GM18498 (cell line): ENCODE results near the gene LPCAT2.
"Not testable (repeated sequence)": the region's sequence is repeated elsewhere in the genome, so short reads cannot be mapped to it uniquely, and the experiment has no call there.

Experiments
- ATAC-seq: cut with Tn5 transposase; IDR thresholded peaks from one replicate; pipeline ENCODE4 v1.9.1; 2021; ENCODE audit warnings: mild to moderate bottlenecking, moderate library complexity; ENCODE audit not compliant: unreplicated experiment

LPCAT2 gene

DNA sequence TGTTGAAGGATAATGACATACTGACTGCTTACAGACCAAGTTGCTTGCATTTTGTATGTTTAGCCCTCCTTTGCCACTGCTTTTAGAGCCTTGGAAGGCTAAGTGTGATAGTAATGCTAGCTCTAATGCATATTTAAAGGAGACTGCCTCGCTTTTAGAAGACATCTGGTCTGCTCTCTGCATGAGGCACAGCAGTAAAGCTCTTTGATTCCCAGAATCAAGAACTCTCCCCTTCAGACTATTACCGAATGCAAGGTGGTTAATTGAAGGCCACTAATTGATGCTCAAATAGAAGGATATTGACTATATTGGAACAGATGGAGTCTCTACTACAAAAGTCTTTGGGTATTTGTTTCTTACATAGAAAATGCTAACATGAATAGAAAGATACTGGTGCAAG is 76.8 kb downstream of the LPCAT2 start:
- ATAC-seq = no peak

DNA sequence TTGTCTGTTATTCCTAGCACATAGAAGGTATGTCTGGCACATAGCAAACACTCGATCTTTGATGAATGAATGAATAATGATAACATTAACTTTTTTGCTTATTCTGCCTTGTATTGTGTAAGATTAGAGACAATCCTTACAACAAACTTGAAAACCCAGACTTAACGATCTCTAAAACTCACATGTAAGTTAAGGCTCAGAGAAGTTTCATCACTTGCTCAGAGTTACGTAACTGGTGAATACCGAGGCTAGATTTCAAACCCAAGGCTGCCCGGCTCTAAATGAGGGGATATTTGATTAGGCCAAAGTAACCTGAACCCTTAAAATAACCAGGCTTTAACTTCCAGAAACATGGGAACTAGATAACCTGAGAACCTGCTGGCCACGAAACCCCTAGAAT is 79.9 kb downstream of the LPCAT2 start:
- ATAC-seq = no peak

DNA sequence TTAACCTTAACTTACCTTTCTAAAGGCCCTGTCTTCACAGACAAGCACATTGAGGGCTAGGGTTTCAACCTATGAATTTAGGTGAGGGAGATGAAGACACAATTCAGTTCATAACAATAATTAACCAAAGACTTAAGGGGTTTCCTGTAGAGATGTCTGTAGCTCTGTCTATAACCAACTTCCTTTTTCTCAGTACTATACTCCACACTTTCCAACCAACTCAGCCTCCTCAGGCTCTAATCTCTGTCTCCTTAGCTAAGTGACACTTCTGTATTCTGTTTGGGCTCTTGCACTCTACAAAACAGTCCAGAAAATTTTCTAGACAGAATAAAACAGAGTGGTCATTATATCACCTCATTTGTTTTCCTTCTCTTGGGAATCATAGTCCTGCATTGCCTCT is 83.4 kb downstream of the LPCAT2 start:
- ATAC-seq = no peak

DNA sequence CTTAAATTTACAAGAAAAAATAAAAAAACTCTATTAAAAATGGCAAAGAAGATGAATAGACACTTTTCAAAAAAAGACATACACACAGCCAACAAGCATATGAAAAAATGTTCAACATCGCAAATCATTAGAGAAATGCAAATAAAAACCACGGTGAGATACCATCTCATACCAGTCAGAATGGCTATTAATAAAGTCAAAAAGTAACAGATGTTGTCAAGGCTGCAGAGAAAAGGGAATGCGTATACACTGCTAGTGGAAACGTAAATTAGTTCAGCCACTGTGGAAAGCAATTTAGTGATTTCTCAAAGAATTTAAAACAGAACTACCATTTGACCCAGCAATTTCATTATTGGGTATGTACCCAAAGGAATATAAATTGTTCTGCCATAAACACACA is 89.1 kb downstream of the LPCAT2 start:
- no peak for ATAC-seq

DNA sequence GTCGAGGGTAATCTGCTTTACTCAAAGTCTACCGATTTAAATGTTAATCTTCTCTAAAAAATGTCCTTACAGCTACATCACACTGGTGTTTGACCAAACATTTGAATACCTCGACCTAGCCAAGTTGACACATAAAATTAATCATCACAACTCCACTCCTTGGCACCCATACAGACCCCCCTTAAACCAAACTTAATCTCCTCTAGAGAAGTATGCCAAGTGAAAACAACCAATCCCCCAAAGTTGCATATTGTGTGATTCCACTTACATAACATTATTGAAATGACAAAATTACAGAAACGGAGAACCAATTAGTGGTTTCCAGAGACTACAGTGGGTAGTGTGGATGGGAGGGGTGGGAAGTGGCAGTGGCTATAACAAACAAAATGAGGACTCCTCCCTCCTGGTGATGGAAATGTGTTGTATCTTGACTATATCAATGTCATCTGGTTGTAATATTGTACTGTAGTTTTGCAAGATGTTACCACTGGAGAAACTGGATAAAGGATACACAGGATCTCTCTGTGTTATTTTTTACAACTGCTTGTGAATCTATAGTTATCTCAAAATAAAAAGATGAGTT is 97.0 kb downstream of the LPCAT2 start:
- no peak for ATAC-seq

DNA sequence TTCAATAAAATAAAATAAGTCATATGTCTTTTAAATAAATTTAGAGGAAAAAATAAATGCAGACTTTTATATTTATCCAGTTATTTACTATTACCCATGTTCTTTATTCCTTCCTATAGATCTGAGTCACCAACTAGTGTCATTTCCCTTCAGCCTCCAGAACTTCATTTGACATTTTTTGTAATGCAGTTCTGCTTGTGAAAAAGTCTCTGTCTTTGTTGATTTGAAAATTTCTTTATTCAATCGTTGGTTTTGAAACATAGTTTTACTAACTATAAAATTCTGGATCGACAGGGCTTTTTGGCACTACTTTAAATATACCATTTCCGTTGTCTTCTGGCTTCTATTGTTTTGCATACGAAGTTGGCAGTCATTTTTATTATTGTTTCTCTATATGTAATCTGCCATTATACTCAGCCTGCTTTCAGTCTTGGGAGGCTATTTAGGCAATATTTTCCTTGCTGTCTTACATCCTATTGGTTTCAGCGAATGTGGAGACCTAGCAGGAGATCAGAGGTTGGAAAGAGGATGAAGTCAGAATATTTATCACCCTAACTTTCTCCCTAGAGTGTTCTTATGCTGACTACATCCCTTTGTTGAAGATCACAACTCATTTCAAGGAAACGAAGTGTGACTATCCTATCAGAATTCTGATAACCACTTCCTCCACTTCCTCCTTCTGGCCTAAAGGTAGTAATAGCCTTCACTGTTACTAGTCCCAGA is 104.9 kb downstream of the LPCAT2 start:
- no peak for ATAC-seq

DNA sequence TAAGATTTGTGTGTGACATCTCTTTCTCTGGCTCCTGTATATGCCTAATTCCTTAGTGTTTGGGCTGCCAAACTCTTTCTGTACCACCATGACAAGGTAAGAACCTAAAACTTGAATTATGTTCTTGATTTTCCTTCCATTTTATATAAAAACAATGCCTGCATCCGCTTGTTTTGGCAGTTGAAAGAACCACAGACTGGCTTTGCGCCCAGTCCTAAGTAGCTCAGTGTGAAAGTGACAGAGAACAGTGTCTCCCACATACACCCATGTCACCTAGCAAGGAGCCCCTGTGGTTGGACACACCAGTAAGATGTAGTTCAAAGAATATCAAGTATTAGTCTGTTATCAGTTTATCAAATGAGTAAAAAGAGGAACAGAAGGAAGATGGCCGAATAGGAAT is 106.2 kb downstream of the LPCAT2 start:
- no peak for ATAC-seq

DNA sequence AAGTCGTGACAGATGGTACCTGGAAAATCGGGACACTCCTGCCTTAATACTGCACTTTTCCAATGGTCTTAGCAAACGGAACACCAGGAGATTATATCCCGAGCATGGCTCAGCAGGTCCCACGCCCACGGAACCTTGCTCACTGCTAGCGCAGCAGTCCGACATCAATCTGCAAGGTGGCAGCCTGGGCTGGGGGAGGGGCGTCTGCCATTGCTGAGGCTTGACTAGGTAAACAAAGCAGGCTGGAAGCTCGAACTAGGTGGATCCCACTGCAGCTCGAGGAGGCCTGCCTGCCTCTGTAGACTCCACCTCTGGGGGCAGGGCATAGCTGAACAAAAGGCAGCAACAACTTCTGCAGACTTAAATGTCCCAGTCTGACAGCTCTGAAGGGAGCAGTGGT is 106.8 kb downstream of the LPCAT2 start:
- not testable (repeated sequence) for ATAC-seq

DNA sequence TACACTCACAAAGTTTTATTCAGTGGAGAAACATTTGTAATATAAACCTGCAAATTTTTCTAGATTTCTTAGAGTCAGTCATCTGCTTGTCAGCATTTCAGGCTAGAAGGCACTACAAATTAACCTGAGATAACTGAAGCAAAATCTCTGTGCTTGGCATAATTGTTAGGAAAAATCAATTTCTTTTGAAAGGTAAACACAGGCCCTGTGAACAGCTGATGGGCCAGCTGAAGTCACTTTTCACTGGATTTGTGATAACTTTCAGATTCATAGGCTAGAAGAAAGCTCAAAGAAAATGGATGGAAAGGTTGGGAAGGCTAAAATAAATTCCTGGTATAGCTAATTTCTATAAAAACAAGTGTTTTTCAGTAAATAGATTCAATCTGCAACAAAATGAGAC is 112.9 kb downstream of the LPCAT2 start:
- ATAC-seq = no peak

DNA sequence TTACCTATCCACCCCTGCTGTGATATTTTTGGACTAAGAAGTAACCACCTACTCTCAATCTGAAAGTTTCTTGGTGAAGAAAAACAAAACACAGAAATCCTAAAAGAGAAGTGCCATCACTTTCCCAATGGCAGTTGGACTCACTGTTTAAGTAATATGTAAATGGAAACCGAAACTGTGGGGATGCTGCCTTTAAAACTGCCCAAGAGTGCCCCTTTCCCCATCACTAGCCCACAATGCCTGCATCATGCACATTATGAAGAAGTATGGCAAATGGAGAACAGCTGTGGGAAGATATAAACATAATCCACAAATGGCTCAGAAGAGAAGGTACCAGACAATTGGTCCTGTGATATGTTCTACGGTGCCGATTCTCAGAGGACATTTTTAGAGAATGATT is 113.4 kb downstream of the LPCAT2 start:
- no peak for ATAC-seq

DNA sequence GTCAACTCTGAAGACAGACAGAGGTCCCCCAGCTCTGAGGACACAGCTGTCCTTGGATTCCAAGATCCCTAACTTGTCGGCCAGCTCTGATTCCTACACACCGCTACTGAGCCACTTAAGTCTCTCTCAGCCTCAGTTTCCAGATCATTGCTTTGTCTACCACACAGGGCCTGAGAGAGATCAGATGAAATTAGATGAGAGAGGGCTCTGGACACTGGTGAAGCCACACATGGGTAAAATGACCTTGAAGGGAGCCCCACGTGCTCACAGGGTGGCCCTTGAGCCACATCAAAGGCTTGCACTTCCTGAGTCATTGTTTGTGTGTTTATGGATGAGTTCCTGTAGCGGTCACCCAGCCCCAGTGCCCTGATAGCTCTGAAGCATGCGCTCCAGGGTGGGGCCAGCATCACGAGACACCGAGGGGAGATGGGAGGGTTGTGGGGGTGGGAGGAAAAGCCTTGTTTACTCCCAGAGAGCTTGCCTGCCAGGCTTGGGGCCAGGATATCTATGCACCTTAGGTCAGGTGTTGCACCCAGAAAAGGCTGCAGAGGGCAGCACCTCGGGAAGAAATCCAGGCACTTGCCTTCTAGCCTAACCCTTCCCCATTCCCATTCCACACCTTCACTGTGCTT is 114.2 kb downstream of the LPCAT2 start:
- ATAC-seq = no peak

DNA sequence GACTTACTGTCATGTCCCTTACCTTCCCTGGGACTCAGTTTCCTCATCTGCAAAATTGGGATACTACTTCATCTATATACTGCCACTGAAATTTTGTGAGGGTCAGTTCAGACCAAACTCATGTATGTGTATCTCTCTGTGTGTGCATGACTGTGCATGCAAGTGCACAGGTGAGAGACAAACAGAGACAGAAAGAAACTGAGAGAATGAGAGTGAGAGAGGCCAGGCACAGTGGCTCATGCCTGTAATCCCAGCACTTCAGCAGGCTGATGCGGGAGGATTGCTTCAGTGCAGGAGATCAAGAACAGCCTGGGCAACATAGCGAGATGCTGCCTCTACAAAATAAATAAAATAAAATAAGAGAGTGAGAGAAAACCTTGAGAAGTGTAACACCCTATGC is 114.8 kb downstream of the LPCAT2 start:
- ATAC-seq = no peak

DNA sequence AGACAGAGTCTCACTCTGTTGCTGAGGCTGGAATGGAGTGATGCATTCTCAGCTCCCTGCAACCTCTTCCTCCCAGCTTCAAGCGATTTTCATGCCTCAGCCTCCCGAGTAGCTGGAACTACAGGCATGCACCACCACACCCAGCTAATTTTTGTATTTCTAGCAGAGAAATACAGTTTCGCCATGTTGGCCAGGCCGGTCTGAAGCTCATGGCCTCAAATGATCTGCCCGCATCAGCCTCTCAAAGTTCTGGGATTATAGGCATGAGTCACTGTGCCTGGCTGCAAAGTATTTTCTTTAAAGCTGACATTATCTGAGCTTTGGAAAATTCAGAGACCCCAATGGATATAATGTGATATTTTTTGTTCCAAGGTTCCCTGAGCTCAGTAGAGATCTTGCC is 115.8 kb downstream of the LPCAT2 start:
- no peak for ATAC-seq

DNA sequence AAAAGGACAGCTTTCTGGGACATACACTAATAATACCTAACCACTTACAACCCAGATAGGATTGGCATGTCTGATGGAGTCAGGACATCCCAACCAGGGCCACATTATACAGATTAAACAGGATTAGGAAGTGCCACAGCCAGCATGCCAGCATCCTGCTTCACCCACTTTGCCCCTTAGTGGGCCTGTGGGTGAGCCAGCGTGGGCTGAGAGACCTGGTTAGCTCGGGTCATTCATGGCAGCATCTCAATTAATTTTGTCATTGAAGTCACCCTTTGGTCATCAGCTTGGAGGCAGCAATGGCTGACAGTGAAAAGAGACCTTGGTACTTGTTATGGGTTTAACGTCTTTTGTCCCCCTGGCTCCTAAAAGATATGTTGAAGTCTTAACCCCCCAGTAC is 117.0 kb downstream of the LPCAT2 start:
- ATAC-seq = no peak

DNA sequence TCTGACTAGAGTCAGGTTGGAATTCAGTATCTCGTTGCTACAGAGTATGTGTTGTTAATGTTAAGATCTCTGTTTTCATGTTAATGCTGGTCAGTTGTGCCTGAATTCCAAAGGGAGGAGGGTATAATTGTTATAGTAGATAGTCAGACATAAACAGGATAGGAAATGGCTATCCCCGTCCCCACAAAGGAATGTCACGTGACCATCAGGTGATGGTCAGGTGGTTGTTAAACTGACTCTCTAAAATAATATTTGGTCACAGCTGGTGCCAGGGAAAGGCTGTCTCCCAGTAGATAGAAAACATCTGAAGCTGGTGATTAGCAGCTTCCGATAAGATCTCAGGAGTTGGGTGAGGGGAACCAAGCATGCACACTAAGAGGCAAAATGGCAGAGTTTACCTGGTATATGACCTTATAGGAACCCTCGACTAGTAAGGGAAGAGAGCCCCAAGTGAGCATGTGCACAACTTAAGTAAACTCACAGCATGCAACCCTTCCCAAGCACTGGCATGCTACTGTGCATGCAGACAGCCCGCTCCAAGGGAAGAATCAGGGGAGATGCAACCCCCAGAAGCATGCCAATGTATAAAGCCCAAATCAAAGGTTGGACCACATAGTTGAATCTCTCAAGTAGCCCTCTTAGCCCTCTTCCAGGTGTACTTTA is 119.6 kb downstream of the LPCAT2 start:
- no peak for ATAC-seq

DNA sequence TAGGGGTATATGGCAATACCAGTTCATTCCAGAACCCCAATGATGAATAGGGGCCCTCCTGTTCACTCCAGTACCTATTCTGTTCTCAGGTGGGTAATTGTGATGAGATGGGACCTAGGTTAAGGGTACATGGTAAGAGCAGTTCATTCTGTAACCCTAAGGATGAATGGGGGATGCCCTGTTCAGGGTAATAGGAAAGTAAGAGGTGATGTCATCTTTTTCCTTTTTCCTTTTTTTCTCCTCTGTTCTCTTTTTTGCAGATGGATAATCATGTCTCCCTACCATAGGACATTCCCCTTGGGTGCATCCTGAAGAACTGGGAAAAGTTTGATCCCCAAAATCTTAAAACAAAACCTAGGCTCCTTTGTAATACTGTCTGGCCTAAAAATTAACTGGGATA is 121.9 kb downstream of the LPCAT2 start:
- ATAC-seq = no peak

DNA sequence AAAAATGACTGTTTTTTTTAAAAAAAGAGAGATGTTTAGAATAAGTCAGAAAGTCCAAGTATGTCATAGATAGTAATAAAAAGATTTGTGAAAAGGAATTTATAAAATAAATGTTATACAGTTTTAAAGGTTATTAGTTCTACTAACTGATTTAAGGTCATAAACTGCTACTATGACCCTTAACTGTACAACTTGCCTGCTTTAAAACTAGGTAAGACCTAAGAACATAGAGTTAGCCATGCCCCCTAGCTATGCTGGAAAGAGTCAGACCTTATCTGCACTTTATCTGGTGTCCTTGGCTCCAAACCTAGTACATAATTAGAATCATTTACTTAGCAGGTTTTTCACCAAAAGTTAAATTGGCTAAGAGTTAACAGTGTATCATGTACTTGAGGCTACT is 123.4 kb downstream of the LPCAT2 start:
- no peak for ATAC-seq

DNA sequence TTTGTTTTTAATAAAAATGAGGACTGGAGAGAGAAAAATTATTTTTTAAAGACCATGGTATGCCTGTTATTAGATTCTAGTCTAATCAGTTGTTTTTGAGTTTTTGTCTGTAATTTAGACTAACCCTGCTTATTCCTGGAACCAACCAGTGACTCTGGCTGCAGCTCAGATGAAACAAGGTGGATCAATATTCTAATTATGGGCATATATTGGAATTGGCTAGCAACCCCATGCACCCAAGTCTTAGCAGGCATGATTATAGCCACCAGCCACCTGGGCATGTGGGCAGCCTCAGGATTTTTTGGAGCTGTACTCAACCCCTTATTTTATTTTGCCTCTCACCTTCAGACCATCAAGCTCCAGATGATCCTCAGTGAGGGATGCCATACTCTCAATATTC is 125.3 kb downstream of the LPCAT2 start:
- ATAC-seq = no peak
